ENCODE data around the gene SMURF2. TPM values are rescaled to one million over a fixed set of nuclear protein-coding genes. Genes with fewer than 3 reads are reported as not detected.

SMURF2 gene
- total RNA-seq, 4 donors from 2014 or later = 18.2 to 28.0 (median 21.3) TPM

DNA sequence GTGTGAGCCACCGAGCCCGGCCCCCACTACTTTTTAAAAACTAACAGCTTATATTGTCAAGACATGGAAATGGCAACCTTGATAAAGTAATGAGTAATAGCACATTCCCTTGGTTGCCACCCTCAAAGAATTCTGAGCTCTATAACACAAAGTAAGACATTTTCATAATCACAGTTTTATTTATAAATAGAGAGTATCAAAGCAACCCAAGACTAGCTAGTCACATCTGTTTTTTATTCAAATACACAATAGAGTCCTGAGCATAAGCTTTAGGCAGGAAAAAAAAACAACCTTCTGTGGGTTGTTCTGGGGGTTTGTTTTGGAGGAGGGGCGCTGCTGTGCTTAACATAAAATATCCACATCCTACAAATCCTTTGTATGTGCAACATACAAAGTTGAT lies 86.7 kb downstream of the SMURF2 start:
- peaks cover 0 to 45% (median 8%) of the 10 kb centered on the region in 3 donors for H3K36me3 ChIP-seq

DNA sequence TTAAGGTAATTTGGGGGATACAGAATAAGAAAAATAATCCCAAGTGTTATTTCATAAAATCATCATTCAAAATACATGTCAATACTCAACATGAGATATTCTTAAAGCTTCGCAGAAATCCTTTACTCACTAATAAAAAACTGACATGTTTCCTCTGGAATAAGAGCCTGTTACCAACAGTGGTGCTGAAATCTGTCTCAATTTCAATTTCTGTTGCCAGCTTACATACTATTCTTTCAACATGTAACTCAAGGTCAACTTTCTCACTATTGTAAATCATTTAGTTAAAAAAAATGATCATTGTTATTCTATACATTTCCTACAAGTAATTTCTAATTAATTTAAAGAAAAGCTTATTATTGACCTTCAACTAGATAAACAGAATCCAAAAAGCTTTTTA lies 87.5 kb downstream of the SMURF2 start:
- no peaks in the 10 kb centered on the region for H3K27me3 ChIP-seq
- H3K4me1 ChIP-seq = peaks cover 0 to 3% (median 0%) of the 10 kb centered on the region in 4 donors
- H3K36me3 ChIP-seq = peaks cover 0 to 44% (median 8%) of the 10 kb centered on the region in 3 donors
- TF ChIP-seq POLR2A (IDR thresholded peaks at IDR 0.05) (no peak), EP300 (IDR thresholded peaks at IDR 0.05) (no peak)
- TF ChIP-seq, protein P1, sequence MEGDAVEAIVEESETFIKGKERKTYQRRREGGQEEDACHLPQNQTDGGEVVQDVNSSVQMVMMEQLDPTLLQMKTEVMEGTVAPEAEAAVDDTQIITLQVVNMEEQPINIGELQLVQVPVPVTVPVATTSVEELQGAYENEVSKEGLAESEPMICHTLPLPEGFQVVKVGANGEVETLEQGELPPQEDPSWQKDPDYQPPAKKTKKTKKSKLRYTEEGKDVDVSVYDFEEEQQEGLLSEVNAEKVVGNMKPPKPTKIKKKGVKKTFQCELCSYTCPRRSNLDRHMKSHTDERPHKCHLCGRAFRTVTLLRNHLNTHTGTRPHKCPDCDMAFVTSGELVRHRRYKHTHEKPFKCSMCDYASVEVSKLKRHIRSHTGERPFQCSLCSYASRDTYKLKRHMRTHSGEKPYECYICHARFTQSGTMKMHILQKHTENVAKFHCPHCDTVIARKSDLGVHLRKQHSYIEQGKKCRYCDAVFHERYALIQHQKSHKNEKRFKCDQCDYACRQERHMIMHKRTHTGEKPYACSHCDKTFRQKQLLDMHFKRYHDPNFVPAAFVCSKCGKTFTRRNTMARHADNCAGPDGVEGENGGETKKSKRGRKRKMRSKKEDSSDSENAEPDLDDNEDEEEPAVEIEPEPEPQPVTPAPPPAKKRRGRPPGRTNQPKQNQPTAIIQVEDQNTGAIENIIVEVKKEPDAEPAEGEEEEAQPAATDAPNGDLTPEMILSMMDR (IDR thresholded peaks at IDR 0.05) = no peak
- 93 to 98% methylated on average over 1 of the region's 1 CpG for WGBS, 2 donors
- H3K9me3 ChIP-seq = no peaks in the 10 kb centered on the region
- H3K4me3 ChIP-seq = no peak overlapping the region
- H3K27ac ChIP-seq = no peak overlapping the region
- DNase-seq (ENCODE audit: low spot score in 2 of 2) = no peak

More for the DNA sequence above, 86.7 kb downstream of the SMURF2 start:
- H3K4me3 ChIP-seq = no peak overlapping the region
- TF ChIP-seq POLR2A (IDR thresholded peaks at IDR 0.05) = no peak
- TF ChIP-seq, protein P1 (IDR thresholded peaks at IDR 0.05) = no peak
- no peak for TF ChIP-seq EP300 (IDR thresholded peaks at IDR 0.05)
- DNase-seq (ENCODE audit: low spot score in 2 of 2) = no peak
- H3K9me3 ChIP-seq = no peaks in the 10 kb centered on the region
- peaks cover 0 to 3% (median 0%) of the 10 kb centered on the region in 4 donors for H3K4me1 ChIP-seq
- no peak overlapping the region for H3K27ac ChIP-seq
- no peaks in the 10 kb centered on the region for H3K27me3 ChIP-seq
- 92 to 99% methylated on average over 3 of the region's 3 CpGs for WGBS, 2 donors

DNA sequence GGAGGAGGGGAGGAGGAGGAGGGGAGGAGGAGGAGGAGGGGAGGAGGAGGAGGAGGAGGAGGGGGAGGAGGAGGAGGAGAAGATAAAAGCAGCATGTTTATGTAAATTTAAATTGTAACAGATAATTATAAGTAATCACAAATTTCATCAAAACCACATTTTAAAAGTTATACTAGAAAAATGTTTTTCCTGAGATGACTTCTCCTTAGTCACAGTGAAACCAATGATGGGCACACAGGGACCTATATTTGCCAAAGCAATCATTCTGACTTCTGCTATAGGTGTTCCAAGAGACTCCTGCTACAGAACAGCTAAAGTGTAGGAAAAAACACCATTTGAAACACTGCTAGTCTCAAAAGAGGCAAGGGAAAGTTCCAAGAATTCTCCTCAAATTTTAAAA lies 88.9 kb downstream of the SMURF2 start:
- Histone ChIP-seq H3K4me1 (peaks cover 0 to 3% (median 0%) of the 10 kb centered on the region in 4 donors), H3K27me3 (no peaks in the 10 kb centered on the region), H3K9me3 (no peaks in the 10 kb centered on the region), H3K4me3 (no peak overlapping the region), H3K36me3 (peaks cover 0 to 49% (median 8%) of the 10 kb centered on the region in 3 donors), H3K27ac (no peak overlapping the region)
- DNase-seq (ENCODE audit: low spot score in 2 of 2) = no peak
- TF ChIP-seq EP300 (IDR thresholded peaks at IDR 0.05) = no peak
- TF ChIP-seq, protein P1 (IDR thresholded peaks at IDR 0.05) = no peak
- TF ChIP-seq POLR2A (IDR thresholded peaks at IDR 0.05) = no peak

DNA sequence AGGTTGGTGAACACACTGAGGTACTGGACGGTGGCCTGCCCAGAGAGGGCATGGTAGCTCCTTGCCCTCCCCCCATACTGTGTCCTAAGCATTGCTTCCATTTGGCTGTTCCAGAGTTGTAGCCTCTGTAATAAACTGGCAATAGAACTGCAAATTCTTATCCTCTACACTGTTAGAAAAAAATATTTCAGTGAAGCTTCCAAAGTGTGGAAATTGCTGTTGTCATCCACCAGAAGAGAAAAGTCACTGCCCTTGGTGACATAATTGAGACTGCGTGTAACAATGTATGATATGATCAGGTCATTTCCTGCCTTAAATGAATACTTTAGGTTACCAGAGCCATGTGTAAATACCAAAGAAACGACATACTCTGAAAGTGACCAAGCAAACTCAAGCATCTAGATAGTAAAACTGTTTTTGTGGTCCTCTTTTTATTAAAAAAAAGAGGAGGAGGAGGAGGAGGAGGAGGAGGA lies 89.4 kb downstream of the SMURF2 start:
- Histone ChIP-seq H3K4me3 (no peak overlapping the region), H3K9me3 (no peaks in the 10 kb centered on the region), H3K36me3 (peaks cover 0 to 49% (median 8%) of the 10 kb centered on the region in 3 donors), H3K27me3 (no peaks in the 10 kb centered on the region), H3K27ac (no peak overlapping the region), H3K4me1 (peaks cover 0 to 3% (median 0%) of the 10 kb centered on the region in 4 donors)
- no peak for TF ChIP-seq EP300 (IDR thresholded peaks at IDR 0.05)
- no peak for TF ChIP-seq POLR2A (IDR thresholded peaks at IDR 0.05)
- TF ChIP-seq, protein P1 (IDR thresholded peaks at IDR 0.05) = no peak
- no peak for DNase-seq (ENCODE audit: low spot score in 2 of 2)
- 29 to 32% methylated on average over 3 of the region's 3 CpGs for WGBS, 2 donors

DNA sequence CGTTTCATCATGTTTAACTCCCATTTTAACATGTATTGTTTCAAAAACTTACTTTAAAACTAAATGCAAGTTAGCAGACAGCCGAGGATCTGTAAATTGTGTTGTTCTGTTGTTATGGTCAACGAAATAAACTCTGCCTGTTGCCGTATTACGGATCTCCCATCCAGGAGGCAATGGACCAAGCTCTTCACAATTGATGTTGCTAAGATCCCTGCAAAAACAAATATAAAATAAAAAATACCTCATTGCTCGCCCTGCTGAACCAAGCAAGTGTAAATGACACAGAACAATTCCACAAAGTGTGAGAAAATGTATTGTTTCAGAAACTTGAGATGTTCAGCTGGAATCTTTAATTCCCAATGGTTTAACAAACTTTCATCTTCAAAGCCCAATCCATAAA lies 90.4 kb downstream of the SMURF2 start:
- 85 to 86% methylated on average over 6 of the region's 6 CpGs for WGBS, 2 donors
- no peak for DNase-seq (ENCODE audit: low spot score in 2 of 2)
- Histone ChIP-seq H3K27me3 (no peaks in the 10 kb centered on the region), H3K36me3 (peaks cover 0 to 41% (median 8%) of the 10 kb centered on the region in 3 donors), H3K4me1 (peaks cover 0 to 3% (median 0%) of the 10 kb centered on the region in 4 donors), H3K4me3 (no peak overlapping the region), H3K27ac (no peak overlapping the region), H3K9me3 (no peaks in the 10 kb centered on the region)
- no peak for TF ChIP-seq POLR2A (IDR thresholded peaks at IDR 0.05)
- no peak for TF ChIP-seq EP300 (IDR thresholded peaks at IDR 0.05)
- TF ChIP-seq, protein P1 (IDR thresholded peaks at IDR 0.05) = no peak
